BJ (cell line): ENCODE measurements around the gene MAP3K14. TPM values are rescaled to one million over a fixed set of nuclear protein-coding genes. Genes with fewer than 3 reads are reported as not detected.

Experiments
- CTCF ChIA-PET: fragments of 350-600 bp; formaldehyde crosslinking; extraction: SDS; loops from one replicate; lab custom pipeline; 2021; ENCODE audit warnings: antibody characterized with exemption, inconsistent platforms; lab: Yijun Ruan, JAX
- POLR2A ChIA-PET: fragments of 300-600 bp; sonication (Branson Sonifier 250); formaldehyde crosslinking; extraction: SDS; loops from one replicate; lab custom pipeline; 2021; ENCODE audit warnings: antibody characterized with exemption; lab: Charles Lee
- DNase-seq: peaks from one replicate; pipeline ENCODE4 v3.0.0-alpha.2; 2011; ENCODE audit warnings: low read depth
- H3K27me3 ChIP-seq: 2 replicates; pipeline ENCODE4 v1.6.0; 2011; ENCODE audit warnings: low read length; ENCODE audit not compliant: control insufficient read depth, insufficient read depth
- H3K36me3 ChIP-seq: 2 replicates; pipeline ENCODE4 v1.5.1; 2011; ENCODE audit warnings: low read length; ENCODE audit not compliant: control insufficient read depth, insufficient read depth
- H3K4me3 ChIP-seq: 2 replicates; pipeline ENCODE4 v1.5.1; 2011; ENCODE audit warnings: low read depth, mild to moderate bottlenecking, control low read depth, low read length
- polyA plus RNA-seq: library from polyadenylated mRNA; depleted of rRNA; stranded (reverse); fragments of >200 nt; gene quantifications from 2 replicates; pipeline ENCODE4 v1.2.3, GENCODE V29; 2011
- TF ChIP-seq, protein P1 (sequence below): IDR thresholded peaks from 2 replicates; pipeline ENCODE4 v1.5.1; 2011; ENCODE audit warnings: low read depth, mild to moderate bottlenecking, control low read depth, inconsistent platforms, low read length, moderate library complexity; ENCODE audit not compliant: insufficient read depth

The MAP3K14 gene
- polyA plus RNA-seq, 1 experiment = 6.5 TPM

DNA sequence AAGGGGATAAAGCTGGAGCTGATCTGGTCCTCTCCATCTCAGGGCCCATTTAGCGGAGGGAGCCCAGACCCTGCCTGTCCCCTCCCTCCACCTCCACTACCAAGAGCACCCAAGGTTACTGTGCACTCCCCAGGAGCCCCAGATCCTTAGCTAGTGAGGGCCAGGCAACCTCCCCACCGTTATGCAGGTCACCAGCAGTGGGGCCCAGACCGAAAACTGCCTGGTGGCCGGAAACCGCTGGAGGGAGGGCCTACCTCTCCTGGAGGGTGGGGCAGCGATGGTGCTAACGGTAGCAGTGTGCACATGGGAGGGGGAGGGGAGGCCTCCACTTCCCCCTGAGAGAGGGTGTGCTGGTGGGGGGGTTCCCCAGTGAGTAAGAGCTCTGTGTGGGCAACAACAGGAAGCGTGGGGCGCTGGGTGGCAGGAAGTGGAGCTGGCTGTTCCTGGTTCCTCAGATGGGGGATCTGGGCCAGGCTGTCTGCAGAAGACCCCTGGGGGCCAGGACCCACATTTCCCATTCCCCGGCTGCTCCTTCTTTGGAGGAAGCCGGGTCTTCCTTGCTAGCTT, 90.8 kb downstream of the MAP3K14 start:
- no peak for DNase-seq

DNA sequence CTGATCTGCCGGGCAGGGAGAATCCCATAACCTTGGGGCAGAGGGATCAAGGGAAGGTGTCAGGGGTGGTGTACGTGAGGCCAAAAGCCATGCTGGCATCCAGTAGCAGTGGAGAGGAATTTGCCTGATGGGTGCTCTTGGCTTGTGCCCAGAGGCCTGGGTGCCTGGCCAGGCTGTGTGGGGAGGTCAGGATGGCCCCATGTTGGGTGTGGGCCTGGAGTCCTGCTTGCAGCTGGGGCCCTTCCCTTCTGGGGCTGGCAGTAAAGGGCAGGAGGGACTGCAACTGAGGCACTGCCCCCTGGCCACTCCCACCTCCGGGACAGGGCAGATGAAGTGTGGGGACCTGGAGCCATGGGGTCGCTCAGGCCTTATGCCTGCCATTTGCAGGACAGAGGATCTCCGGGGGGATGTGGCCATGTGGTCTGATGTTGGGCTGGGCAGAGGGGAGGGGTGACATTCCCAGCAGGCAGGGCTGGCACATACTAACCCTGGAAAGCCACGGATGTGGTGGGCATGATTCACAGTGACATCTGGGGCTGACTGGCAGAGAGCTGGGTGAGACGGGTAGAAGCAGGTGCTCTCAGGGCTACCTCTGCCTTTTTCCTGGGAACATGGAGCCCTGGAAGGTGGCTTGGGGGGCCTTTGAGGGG, 91.6 kb downstream of the MAP3K14 start:
- H3K4me3 ChIP-seq = no peak overlapping the region
- TF ChIP-seq, protein P1, sequence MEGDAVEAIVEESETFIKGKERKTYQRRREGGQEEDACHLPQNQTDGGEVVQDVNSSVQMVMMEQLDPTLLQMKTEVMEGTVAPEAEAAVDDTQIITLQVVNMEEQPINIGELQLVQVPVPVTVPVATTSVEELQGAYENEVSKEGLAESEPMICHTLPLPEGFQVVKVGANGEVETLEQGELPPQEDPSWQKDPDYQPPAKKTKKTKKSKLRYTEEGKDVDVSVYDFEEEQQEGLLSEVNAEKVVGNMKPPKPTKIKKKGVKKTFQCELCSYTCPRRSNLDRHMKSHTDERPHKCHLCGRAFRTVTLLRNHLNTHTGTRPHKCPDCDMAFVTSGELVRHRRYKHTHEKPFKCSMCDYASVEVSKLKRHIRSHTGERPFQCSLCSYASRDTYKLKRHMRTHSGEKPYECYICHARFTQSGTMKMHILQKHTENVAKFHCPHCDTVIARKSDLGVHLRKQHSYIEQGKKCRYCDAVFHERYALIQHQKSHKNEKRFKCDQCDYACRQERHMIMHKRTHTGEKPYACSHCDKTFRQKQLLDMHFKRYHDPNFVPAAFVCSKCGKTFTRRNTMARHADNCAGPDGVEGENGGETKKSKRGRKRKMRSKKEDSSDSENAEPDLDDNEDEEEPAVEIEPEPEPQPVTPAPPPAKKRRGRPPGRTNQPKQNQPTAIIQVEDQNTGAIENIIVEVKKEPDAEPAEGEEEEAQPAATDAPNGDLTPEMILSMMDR = no peak
- CTCF ChIA-PET = interaction anchor here (0.8 to 2.6 kb wide), 6 partner anchors 10 to 160 kb away, joined by 3 to 10 read pairs (median 4); partner anchors contain the start of gene ACBD4
- no peak for DNase-seq
- no peaks in the 10 kb centered on the region for H3K36me3 ChIP-seq
- POLR2A ChIA-PET = no interaction called here
- peaks cover 4% of the 10 kb centered on the region; the same call in 1 of the 2 replicates for H3K27me3 ChIP-seq

More for the DNA sequence above, 90.8 kb downstream of the MAP3K14 start:
- CTCF ChIA-PET = interaction anchor here (0.8 to 2.6 kb wide), 6 partner anchors 9 to 159 kb away, joined by 3 to 10 read pairs (median 4); partner anchors contain the start of gene ACBD4
- TF ChIP-seq, protein P1 = no peak
- H3K36me3 ChIP-seq = no peaks in the 10 kb centered on the region
- H3K27me3 ChIP-seq = peaks cover 2% of the 10 kb centered on the region; the same call in 1 of the 2 replicates
- H3K4me3 ChIP-seq = no peak overlapping the region
- POLR2A ChIA-PET = no interaction called here

DNA sequence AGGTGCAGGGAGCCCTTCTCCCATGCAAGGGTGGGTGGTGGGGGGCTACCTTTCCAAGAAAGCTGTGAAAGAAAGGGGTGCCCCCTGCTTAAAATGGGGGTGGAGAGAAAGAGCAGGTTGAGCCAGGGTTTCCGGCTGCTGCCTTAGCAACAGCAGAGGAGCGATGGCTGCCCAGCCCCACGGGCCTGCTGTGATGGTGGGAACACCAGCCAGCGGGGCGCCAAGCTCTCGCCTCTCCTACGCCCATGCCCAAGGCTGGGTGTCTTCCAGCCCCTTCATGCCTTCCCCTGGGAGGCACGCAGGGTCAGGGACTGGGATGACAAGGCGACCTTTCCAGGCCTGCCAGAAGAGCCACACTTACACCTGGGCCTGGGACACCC, 92.2 kb downstream of the MAP3K14 start:
- Histone ChIP-seq H3K27me3 (peaks cover 5% of the 10 kb centered on the region; the same call in 1 of the 2 replicates), H3K36me3 (no peaks in the 10 kb centered on the region), H3K4me3 (no peak overlapping the region)
- no peak for DNase-seq
- CTCF ChIA-PET = interaction anchor here (2.6 kb wide), 1 partner anchor 11 kb away, joined by 10 read pairs; no protein-coding TSS in a partner anchor
- POLR2A ChIA-PET = no interaction called here
- TF ChIP-seq, protein P1 = no peak

DNA sequence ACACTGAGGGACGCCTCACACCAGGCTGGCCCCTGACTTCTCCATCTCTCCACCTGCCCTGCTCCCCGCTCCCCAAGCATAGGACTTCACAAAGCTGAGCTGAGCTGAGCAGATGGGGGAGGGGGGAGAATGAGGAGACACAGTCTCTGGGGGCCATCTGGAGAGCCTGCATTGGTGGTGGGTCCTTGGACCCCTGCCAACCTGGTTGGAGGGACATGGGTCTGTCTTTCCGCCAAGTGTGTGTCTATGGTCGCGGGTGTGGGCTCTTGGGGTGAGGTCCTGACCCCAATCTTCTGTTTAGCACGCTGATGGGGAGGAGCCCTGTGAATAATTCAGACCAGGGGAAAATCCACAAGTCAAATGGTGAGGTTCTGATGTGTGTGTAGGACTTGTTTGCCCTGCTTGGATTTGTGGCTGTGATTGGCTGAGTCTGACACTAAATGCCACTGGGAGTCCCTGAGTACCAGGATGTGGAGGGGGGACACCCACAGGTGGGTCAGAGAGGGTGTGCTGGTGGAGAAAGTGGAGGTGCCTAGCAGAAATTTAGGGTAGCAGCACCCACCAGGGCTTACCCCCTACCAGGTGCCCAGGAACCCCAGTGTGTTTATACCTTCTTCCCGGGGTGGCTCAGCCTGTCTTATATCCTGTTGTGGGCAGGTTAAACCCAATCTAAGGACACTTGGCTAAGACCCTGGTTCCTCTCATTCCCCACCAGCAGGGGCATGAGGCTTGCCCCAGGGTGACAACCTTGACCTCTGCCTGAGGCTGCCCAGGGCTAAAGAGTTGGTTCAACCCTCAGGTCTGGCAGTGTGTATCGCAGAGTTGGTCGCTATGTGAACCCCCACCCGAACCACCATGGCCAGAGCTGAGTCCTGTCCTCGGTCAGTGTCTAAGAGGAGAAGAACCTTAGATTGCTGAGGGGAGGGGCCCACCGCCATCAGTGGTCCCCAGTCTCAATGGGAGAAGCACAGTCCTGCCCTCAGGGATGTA, 93.0 kb downstream of the MAP3K14 start:
- peaks cover 5% of the 10 kb centered on the region; the same call in 1 of the 2 replicates for H3K27me3 ChIP-seq
- DNase-seq = no peak
- CTCF ChIA-PET = interaction anchor here (2.0 to 6.8 kb wide), 4 partner anchors 7 to 163 kb away, joined by 10 to 85 read pairs (median 46); no protein-coding TSS in a partner anchor
- H3K4me3 ChIP-seq = no peak overlapping the region
- TF ChIP-seq, protein P1 = no peak
- H3K36me3 ChIP-seq = no peaks in the 10 kb centered on the region
- POLR2A ChIA-PET = no interaction called here
